Activated CD4-positive, CD25-positive, alpha-beta regulatory T cell treated with anti-CD3 and anti-CD28 coated beads, Interleukin-2, amount 50 U/mL, for 24 hours (primary cell): ENCODE data around the gene BLACAT1.
"Not testable (repeated sequence)": the region's sequence is repeated elsewhere in the genome, so short reads cannot be mapped to it uniquely, and the experiment has no call there.

ENCODE experiments used
- ATAC-seq, 2 donors: fragments of 150-1000 bp; cut with Tn5 transposase; one replicate each; pipeline ENCODE4 v1.10.0; 2021; ENCODE audit warnings: mild to moderate bottlenecking in 1 of 2, moderate library complexity in 1 of 2

BLACAT1 gene

GRCh38 chr1:205483372-205483771 lies 27.5 kb upstream of the BLACAT1 start:
- no peak for ATAC-seq

DNA sequence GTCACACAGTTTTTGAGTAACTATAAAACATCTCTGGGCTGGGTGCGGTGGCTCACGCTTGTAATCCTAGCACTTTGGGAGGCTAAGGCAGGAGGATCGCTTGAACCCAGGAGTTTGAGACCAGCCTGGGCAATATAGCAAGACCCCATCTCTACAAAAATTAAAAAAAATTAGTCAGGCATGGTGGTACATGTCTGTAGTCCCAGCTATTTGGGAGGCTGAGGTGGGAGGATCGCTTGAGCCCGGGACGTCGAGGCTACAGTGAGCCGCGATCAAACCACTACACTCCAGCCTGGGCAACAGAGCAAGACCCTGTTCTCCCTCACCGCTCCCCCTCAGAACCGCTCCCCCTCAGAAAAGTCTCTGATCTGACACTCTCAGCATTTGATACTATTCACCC lies 26.7 kb upstream of the BLACAT1 start:
- ATAC-seq = not testable (repeated sequence)

DNA sequence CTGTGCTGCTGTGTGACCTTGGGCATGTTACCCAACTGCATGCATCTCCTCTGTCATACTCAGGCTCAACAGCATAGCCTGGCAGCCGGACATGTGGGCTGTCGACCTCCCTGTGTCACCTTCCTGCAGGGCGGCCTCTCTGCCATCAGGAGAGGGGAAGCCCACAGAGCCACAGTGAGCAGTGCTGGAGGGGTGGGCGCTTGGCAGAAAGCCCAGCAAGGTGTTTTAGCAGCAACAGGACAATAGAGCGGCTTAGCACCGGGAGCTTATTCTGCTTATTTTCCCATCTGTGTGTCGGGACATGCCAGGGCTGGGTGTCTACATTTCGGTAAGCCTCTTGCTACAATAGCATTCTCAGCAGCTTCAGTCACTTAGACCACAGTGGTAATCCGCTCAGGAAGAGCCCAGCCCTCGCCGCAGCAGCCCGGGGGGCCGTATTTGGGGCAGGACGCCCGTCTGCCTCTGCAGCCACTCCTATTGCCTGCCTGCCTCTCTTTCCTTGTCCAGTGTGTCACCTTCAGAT lies 25.8 kb upstream of the BLACAT1 start:
- no peak for ATAC-seq

GRCh38 chr1:205481218-205481617 lies 25.4 kb upstream of the BLACAT1 start:
- no peak for ATAC-seq

GRCh38 chr1:205480349-205480985 lies 24.6 kb upstream of the BLACAT1 start:
- ATAC-seq = peak; percentile 79 to 83

- not testable (repeated sequence) for ATAC-seq
These were observed 23.1 kb upstream of the BLACAT1 start for GRCh38 chr1:205478985-205479384.

DNA sequence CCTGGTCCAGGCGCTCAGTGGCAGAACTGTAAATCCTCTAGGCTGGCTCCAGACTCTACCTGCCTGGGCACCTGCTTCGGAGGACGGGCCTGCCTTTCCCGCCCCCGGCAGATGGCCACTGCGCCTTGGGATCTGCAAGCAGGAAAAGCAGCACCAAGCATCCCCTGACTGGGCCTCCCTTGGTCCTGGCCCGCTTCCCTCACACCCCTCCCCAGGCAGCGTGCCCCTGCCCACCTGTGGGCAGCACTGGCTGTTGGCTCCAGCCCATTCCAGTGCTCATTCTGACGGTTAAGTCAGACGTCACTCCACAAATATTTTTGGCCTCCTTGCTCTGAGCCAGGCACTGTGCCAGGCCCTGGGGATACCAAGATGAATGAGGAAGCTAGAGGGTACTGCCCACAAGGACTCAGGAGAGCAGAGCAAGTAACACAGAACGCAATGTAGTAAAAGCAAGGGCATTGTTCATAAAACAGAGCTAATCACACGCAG lies 22.0 kb upstream of the BLACAT1 start:
- ATAC-seq = no peak

- ATAC-seq = no peak
These were observed 21.4 kb upstream of the BLACAT1 start for GRCh38 chr1:205477121-205477758.

DNA sequence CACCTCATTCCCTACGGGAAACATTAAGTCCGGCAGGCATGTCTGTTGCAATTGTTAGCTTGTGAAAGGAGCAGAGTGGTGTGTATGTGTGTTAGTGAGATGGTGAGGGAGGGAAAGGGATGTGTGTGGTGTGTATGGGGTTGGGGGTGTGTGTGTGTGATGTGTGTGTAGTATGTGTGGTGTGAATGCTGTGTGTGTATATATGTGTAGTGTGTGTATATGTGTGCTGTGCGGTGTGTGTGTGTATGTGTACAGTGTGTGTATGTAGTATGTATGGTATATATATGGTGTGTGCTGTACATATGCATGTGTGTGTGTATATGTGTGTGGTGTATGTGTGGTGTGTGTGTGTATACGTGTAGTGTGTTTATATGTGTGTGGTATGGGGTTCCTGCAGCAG lies 20.8 kb upstream of the BLACAT1 start:
- ATAC-seq = no peak

DNA sequence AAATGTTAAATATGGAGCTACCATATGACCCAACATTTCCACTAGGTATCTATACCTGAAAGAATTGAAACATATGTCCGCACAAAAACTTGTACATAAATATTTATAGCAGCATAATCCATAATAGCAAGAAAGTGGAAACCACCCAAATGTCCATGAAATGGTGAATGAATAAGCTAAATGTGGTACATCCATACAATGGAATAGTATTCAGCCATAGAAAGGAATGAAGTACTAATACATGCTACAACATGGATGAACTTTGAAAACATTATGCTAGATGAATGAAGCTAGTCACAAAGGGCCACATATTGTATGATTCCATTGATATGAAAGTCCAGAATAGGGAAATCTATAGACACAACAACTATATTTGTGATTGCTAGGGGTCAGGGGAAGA lies 20.0 kb upstream of the BLACAT1 start:
- no peak for ATAC-seq

GRCh38 chr1:205474571-205474970 lies 18.7 kb upstream of the BLACAT1 start:
- no peak for ATAC-seq

DNA sequence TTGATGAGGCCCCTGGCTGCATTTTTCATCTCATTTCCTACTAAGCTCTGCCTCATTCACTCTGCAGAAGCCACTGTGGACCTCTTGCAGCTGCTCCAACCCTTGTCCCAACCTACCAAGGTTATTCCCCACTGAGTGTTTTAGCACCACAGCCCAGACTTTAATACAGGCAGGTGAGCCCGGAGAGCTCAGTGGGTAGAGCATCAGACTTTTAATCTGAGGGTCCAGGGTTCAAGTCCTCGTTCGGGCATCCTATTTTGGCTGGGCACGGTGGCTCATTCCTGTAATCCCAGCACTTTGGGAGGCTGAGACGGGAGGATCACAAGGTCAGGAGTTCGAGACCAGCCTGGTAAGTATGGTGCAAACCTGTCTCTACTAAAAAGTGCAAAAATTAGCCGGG lies 18.1 kb upstream of the BLACAT1 start:
- ATAC-seq = no peak

DNA sequence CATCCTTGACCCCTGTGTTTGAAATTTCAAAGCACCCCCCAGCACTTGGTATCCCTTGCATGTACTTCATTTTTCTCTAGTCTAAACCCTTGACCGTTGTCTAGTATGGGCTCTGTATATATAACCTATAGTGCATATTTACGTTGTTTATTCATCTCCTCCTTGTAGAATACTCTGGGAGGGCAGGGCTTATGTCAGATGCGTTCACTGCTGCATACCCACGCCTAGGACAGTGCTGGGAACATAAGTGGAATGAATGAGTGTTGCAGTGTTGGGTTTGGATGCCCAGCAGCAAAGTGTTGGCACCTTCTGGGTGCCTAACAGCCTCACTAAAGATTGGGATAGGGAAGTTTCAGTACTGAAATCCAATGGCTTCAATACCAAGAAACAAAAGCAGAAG lies 17.6 kb upstream of the BLACAT1 start:
- ATAC-seq = no peak

DNA sequence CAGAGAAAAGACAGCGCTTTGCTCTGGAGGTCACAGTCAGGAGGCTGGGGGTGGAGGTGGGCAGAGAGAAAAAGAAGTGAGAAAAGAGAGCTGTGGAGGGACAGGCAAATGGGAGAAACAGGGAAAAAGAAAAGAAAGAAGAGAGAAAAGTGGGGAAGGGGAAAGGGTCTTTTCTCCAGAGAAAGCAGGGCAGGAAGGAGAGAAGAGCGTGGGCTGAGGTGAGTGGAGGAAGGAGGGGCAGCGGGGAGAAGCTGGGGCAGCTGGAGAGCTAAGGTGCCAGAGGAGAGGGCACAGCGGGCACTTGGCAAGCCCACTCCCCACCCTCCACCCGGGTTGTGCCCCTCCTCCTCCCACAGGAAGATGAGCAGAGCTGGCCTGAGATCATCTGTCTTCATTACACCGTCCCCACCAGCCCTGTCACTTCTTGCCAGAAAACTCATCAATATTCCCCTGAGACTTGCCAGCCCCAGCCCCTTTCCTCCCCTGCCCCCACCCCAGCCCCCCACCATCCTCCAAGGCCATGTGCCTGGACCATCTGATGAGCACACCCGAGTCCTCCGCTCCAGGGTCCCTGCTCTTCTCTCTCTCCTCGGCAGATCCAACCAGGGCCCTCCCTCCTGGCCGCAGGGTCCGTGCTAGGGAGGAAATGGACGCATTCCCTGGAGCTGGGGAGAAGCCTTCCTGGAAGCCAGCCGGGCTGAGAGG lies 17.0 kb upstream of the BLACAT1 start:
- ATAC-seq = no peak

DNA sequence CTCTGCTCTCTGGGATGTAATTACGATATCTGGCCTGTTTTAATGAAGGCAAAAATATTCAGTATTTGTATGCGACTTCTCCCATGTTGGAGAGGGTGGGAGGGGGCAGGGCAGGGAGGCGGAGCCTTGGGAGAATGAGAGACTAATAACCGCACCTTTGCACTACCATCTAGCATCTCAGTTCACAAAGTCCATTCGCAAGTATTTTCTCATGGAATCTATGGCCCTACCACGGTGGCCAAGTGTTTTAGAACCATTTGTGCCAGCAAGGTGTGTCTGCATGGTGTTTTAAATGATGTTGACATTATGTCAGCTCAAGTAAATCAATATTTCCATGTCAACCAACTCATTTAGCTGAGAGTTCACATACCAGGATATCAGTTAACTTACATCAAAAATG lies 14.3 kb upstream of the BLACAT1 start:
- ATAC-seq = no peak

GRCh38 chr1:205466595-205467220 lies 10.9 kb upstream of the BLACAT1 start:
- ATAC-seq = no peak

GRCh38 chr1:205465392-205465791 lies 9.5 kb upstream of the BLACAT1 start:
- ATAC-seq = no peak

GRCh38 chr1:205458777-205459566 lies 3.1 kb upstream of the BLACAT1 start:
- no peak for ATAC-seq

DNA sequence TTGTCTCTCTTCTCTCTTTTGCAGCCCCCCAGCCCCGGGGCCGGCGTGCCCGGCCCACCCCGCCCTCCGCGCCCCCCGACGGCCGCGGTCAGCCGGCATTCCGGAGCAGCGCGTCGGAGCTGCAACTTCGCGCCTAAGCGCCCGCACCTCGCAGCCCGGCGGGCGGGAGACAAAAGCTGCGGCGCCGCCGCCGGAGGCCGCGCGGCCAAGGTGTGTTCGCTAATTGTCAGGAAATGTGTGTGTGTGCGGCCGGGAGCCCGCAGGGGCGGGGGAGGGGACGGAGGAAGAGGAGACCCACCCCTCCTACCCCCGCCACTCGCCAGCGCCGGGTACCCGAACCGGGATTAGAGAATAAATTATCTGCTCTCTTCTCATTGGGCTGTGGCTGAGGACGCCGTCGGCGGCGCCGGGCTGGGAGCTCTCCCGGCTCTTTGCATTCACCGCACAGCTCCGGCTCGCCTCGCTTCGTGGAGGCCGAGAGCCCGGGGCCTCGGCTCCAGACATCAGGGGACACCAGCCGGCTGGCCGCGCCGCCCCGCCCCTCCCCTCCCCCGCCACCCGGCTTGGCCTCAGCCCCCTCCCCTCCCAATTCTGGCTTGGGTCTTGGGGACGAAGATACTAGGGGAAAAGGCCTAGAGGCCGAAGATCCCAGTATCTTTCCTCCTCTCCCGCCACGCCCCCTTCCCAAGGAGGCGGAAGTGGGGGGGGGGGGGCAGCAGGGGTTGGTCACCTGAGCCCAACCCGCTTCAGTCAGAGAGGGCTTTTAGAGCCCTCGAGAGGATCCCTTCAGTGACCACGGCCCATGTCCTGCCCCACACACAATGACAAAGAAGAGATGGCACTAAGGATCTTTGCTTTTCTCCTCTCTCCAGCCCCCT lies 1.3 kb upstream of the BLACAT1 start:
- ATAC-seq = no peak

DNA sequence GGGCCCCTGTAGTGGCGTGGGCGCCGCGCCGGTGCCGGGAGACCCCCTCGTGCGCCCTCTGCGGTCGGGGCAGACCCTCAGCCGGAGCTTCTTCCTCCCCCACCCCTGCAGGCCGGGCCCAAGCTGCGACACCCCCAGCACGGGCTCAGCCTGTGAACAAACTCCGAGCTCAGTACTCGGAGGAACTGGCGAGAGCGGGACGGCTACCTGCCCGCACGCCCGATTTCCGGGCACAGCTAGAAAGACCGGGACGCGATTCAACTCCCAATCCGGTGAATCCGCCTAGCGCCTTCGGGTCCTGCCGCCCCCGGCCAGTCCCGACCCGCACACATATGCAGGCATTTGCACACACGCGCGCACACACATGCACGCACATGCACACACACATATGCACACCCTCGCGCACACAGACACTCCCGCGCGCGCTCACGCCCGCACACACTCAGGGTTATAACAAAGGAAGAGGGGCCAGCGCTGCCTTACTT lies 580 bp upstream of the BLACAT1 start:
- ATAC-seq = no peak

GRCh38 chr1:205454903-205455335 lies 926 bp downstream of the BLACAT1 start:
- ATAC-seq = no peak
